Measurements from ENCODE around the gene SLC35F3. TPM values are rescaled to one million over a fixed set of nuclear protein-coding genes. Genes with fewer than 3 reads are reported as not detected.
A peak's percentile ranks its signal among the peaks of the same experiment; 100 is the strongest.

The SLC35F3 gene
- 0.49 TPM for total RNA-seq

- no peak for DNase-seq (ENCODE audit: extremely low spot score in 2 of 2)
- Histone ChIP-seq H3K4me1 (no peaks in the 10 kb centered on the region), H3K36me3 (no peaks in the 10 kb centered on the region), H3K27ac (no peak within 1 kb of the TSS), H3K4me3 (peak within 1 kb of the TSS in 1 of 2 donors; percentile 24), H3K9me3 (no peaks in the 10 kb centered on the region), H3K27me3 (no peaks in the 10 kb centered on the region)
- intact Hi-C loops (cut with DNase I): no loop called here
- TF ChIP-seq CTCF (IDR thresholded peaks at IDR 0.05): no peak
- no peak for TF ChIP-seq POLR2A (IDR thresholded peaks at IDR 0.05)
- TF ChIP-seq POLR2AphosphoS5 (IDR thresholded peaks at IDR 0.05; ENCODE audit: insufficient read depth in 1 of 2, low read depth in 1 of 2): no peak
These were observed at the start of gene SLC35F3 for GRCh38 chr1:233904633-233905415. SLC35F3 (plus strand) TSS chr1:233904676.

GRCh38 chr1:233859446-233859845 lies 45.0 kb upstream of the SLC35F3 start:
- intact Hi-C loops (cut with DNase I): no loop called here
- DNase-seq (ENCODE audit: extremely low spot score in 2 of 2): no peak
- H3K4me3 ChIP-seq: no peak overlapping the region
- H3K4me1 ChIP-seq: no peaks in the 10 kb centered on the region
- TF ChIP-seq POLR2AphosphoS5 (IDR thresholded peaks at IDR 0.05; ENCODE audit: insufficient read depth in 1 of 2, low read depth in 1 of 2): no peak
- no peak for TF ChIP-seq POLR2A (IDR thresholded peaks at IDR 0.05)
- TF ChIP-seq CTCF (IDR thresholded peaks at IDR 0.05): no peak
- no peaks in the 10 kb centered on the region for H3K36me3 ChIP-seq
- H3K27ac ChIP-seq: no peak overlapping the region
- H3K9me3 ChIP-seq: no peaks in the 10 kb centered on the region
- no peaks in the 10 kb centered on the region for H3K27me3 ChIP-seq

GRCh38 chr1:233863901-233864545 lies 40.5 kb upstream of the SLC35F3 start:
- Histone ChIP-seq H3K36me3 (no peaks in the 10 kb centered on the region), H3K27me3 (no peaks in the 10 kb centered on the region), H3K4me3 (no peak overlapping the region), H3K9me3 (no peaks in the 10 kb centered on the region), H3K27ac (no peak overlapping the region), H3K4me1 (no peaks in the 10 kb centered on the region)
- DNase-seq (ENCODE audit: extremely low spot score in 2 of 2): no peak
- intact Hi-C loops (cut with DNase I): no loop called here
- TF ChIP-seq POLR2A (IDR thresholded peaks at IDR 0.05) (no peak), CTCF (IDR thresholded peaks at IDR 0.05) (no peak), POLR2AphosphoS5 (IDR thresholded peaks at IDR 0.05; ENCODE audit: insufficient read depth in 1 of 2, low read depth in 1 of 2) (no peak)

GRCh38 chr1:233864578-233864977 lies 39.9 kb upstream of the SLC35F3 start:
- no peaks in the 10 kb centered on the region for H3K36me3 ChIP-seq
- DNase-seq (ENCODE audit: extremely low spot score in 2 of 2): no peak
- intact Hi-C loops (cut with DNase I): no loop called here
- TF ChIP-seq POLR2AphosphoS5 (IDR thresholded peaks at IDR 0.05; ENCODE audit: insufficient read depth in 1 of 2, low read depth in 1 of 2): no peak
- TF ChIP-seq POLR2A (IDR thresholded peaks at IDR 0.05): no peak
- no peak for TF ChIP-seq CTCF (IDR thresholded peaks at IDR 0.05)
- no peaks in the 10 kb centered on the region for H3K4me1 ChIP-seq
- H3K27ac ChIP-seq: no peak overlapping the region
- H3K9me3 ChIP-seq: no peaks in the 10 kb centered on the region
- no peak overlapping the region for H3K4me3 ChIP-seq
- H3K27me3 ChIP-seq: no peaks in the 10 kb centered on the region

GRCh38 chr1:233865216-233865615 lies 39.3 kb upstream of the SLC35F3 start:
- TF ChIP-seq CTCF (IDR thresholded peaks at IDR 0.05) (no peak), POLR2AphosphoS5 (IDR thresholded peaks at IDR 0.05; ENCODE audit: insufficient read depth in 1 of 2, low read depth in 1 of 2) (no peak), POLR2A (IDR thresholded peaks at IDR 0.05) (no peak)
- Histone ChIP-seq H3K9me3 (no peaks in the 10 kb centered on the region), H3K4me3 (no peak overlapping the region), H3K36me3 (no peaks in the 10 kb centered on the region), H3K27me3 (no peaks in the 10 kb centered on the region), H3K4me1 (no peaks in the 10 kb centered on the region), H3K27ac (no peak overlapping the region)
- DNase-seq (ENCODE audit: extremely low spot score in 2 of 2): no peak
- intact Hi-C loops (cut with DNase I): no loop called here
